ENCODE data around the gene PHF19. TPM values are rescaled to one million over a fixed set of nuclear protein-coding genes. Genes with fewer than 3 reads are reported as not detected.
A peak's percentile ranks its signal among the peaks of the same experiment; 100 is the strongest.

PHF19 gene
- total RNA-seq (100 to 1,000 TPM; 194 to 201 TPM), polyA plus RNA-seq (10 to 100 TPM; 15.4 to 17.8 TPM)

GRCh38 chr9:120876842-120877240 is at the start of gene PHF19:
Gene PHF19, minus strand, starts transcription at chr9:120877188. Its CDS starts 2,447 bp downstream, at chr9:120874741.
- POLR2A ChIA-PET (ENCODE audit: partially characterized antibody), result interaction anchor here (0.9 to 74.5 kb wide), 7 partner anchors 8 to 196 kb away, joined by 3 to 5577 read pairs (median 7); partner anchors contain the start of genes FBXW2, PSMD5 and TRAF1
- Histone ChIP-seq H3K4me3 (ENCODE audit: low read length in 2 of 2) (peak within 1 kb of the TSS; percentile 67 to 83), H3K27ac (ENCODE audit: low read depth, low read length) (peak within 1 kb of the TSS; percentile 78), H3K4me1 (ENCODE audit: insufficient read depth, low read length) (peaks cover 80% of the 10 kb centered on the region), H3K27me3 (ENCODE audit: insufficient read depth, low read length) (no peaks in the 10 kb centered on the region), H3K9me3 (ENCODE audit: control insufficient read depth in 1 of 2, low read length in 2 of 2) (no peaks in the 10 kb centered on the region), H3K36me3 (ENCODE audit: insufficient read depth, low read length) (peaks cover 21% of the 10 kb centered on the region)
- Mint-ChIP-seq H3K4me3 (peak within 1 kb of the TSS; percentile 88 to 99 (median 96)), H3K27ac (peak within 1 kb of the TSS; percentile 88 to 99 (median 97)), H3K27me3 (no peaks in the 10 kb centered on the region), H3K9me3 (no peaks in the 10 kb centered on the region), H3K36me3 (peaks cover 14 to 38% of the 10 kb centered on the region in 2 donors), H3K4me1 (peaks cover 64 to 85% (median 72%) of the 10 kb centered on the region in 4 donors)
- CTCF ChIA-PET (ENCODE audit: partially characterized antibody), result interaction anchor here (1.0 to 16.8 kb wide), 5 partner anchors 10 to 184 kb away, joined by 3 to 254 read pairs (median 4); no protein-coding TSS in a partner anchor
- peak in 2 of 5 donors; percentile 40 to 58 for DNase-seq
- intact Hi-C loops (cut with micrococcal nuclease), result loop anchor here (1.0 to 5.0 kb wide), 6 partner anchors 34 to 184 kb away; partner anchors contain the start of genes PSMD5 and TRAF1

GRCh38 chr9:120926397-120926928 is 49.5 kb upstream of the PHF19 start, which contains the start of gene TRAF1:
Gene TRAF1, minus strand, starts transcription at chr9:120926796. Its CDS starts 721 bp downstream, at chr9:120926075.
- H3K4me3 ChIP-seq (ENCODE audit: low read length in 2 of 2), result peak within 1 kb of the TSS; percentile 77 to 88
- no peaks in the 10 kb centered on the region for H3K36me3 ChIP-seq (ENCODE audit: insufficient read depth, low read length)
- H3K27ac ChIP-seq (ENCODE audit: low read depth, low read length), result peak within 1 kb of the TSS; percentile 99
- intact Hi-C loops (cut with micrococcal nuclease), result loop anchor here (1.0 to 2.0 kb wide), 4 partner anchors 10 to 50 kb away; no protein-coding TSS in a partner anchor
- no peaks in the 10 kb centered on the region for H3K9me3 Mint-ChIP-seq
- DNase-seq, result peak in 2 of 5 donors; percentile 52 to 78
- POLR2A ChIA-PET (ENCODE audit: partially characterized antibody), result interaction anchor here (1.4 to 74.5 kb wide), 4 partner anchors 13 to 133 kb away, joined by 6 to 5577 read pairs (median 2863); partner anchors contain the start of genes FBXW2, PHF19, PSMD5 and TRAF1
- no peaks in the 10 kb centered on the region for H3K27me3 ChIP-seq (ENCODE audit: insufficient read depth, low read length)
- CTCF ChIA-PET (ENCODE audit: partially characterized antibody), result interaction anchor here (0.7 to 2.8 kb wide), 14 partner anchors 10 to 80 kb away, joined by 3 to 17 read pairs (median 3); no protein-coding TSS in a partner anchor
- peak within 1 kb of the TSS; percentile 83 to 97 (median 95) for H3K4me3 Mint-ChIP-seq
- no peaks in the 10 kb centered on the region for H3K27me3 Mint-ChIP-seq
- H3K4me1 ChIP-seq (ENCODE audit: insufficient read depth, low read length), result peaks cover 84% of the 10 kb centered on the region
- H3K36me3 Mint-ChIP-seq, result peaks cover 33 to 54% of the 10 kb centered on the region in 2 donors
- peaks cover 52 to 92% (median 70%) of the 10 kb centered on the region in 4 donors for H3K4me1 Mint-ChIP-seq
- H3K9me3 ChIP-seq (ENCODE audit: control insufficient read depth in 1 of 2, low read length in 2 of 2), result no peaks in the 10 kb centered on the region
- peak within 1 kb of the TSS; percentile 91 to 99 (median 98) for H3K27ac Mint-ChIP-seq

GRCh38 chr9:120925535-120926396 is 48.8 kb upstream of the PHF19 start:
- Histone ChIP-seq H3K27ac (ENCODE audit: low read depth, low read length) (peak overlapping the region; percentile 99), H3K4me1 (ENCODE audit: insufficient read depth, low read length) (peaks cover 84% of the 10 kb centered on the region), H3K9me3 (ENCODE audit: control insufficient read depth in 1 of 2, low read length in 2 of 2) (no peaks in the 10 kb centered on the region), H3K4me3 (ENCODE audit: low read length in 2 of 2) (peak overlapping the region; percentile 77 to 88), H3K27me3 (ENCODE audit: insufficient read depth, low read length) (no peaks in the 10 kb centered on the region), H3K36me3 (ENCODE audit: insufficient read depth, low read length) (no peaks in the 10 kb centered on the region)
- DNase-seq, result peak; percentile 61 to 95 (median 63)
- Mint-ChIP-seq H3K27me3 (no peaks in the 10 kb centered on the region), H3K36me3 (peaks cover 37 to 61% of the 10 kb centered on the region in 2 donors), H3K4me3 (peak overlapping the region; percentile 83 to 97 (median 95)), H3K9me3 (no peaks in the 10 kb centered on the region), H3K4me1 (peaks cover 51 to 92% (median 70%) of the 10 kb centered on the region in 4 donors), H3K27ac (peak overlapping the region; percentile 91 to 99 (median 98))
- POLR2A ChIA-PET (ENCODE audit: partially characterized antibody), result interaction anchor here (12.7 to 74.5 kb wide), 3 partner anchors 12 to 80 kb away, joined by 149 to 5577 read pairs (median 5577); partner anchors contain the start of genes PHF19, PSMD5 and TRAF1
- intact Hi-C loops (cut with micrococcal nuclease), result loop anchor here (1.0 to 2.0 kb wide), 4 partner anchors 9 to 49 kb away; no protein-coding TSS in a partner anchor
- CTCF ChIA-PET (ENCODE audit: partially characterized antibody), result interaction anchor here (0.7 to 3.5 kb wide), 16 partner anchors 9 to 79 kb away, joined by 3 to 17 read pairs (median 4); no protein-coding TSS in a partner anchor

GRCh38 chr9:120924698-120925534 is 47.9 kb upstream of the PHF19 start:
- peak overlapping the region; percentile 91 to 99 (median 98) for H3K27ac Mint-ChIP-seq
- peaks cover 84% of the 10 kb centered on the region for H3K4me1 ChIP-seq (ENCODE audit: insufficient read depth, low read length)
- no peaks in the 10 kb centered on the region for H3K9me3 Mint-ChIP-seq
- H3K27ac ChIP-seq (ENCODE audit: low read depth, low read length), result peak overlapping the region; percentile 99
- H3K36me3 Mint-ChIP-seq, result peaks cover 43 to 68% of the 10 kb centered on the region in 2 donors
- POLR2A ChIA-PET (ENCODE audit: partially characterized antibody), result interaction anchor here (1.2 to 74.5 kb wide), 4 partner anchors 11 to 223 kb away, joined by 3 to 5577 read pairs (median 2863); partner anchors contain the start of genes PHF19, PSMD5 and TRAF1
- no peaks in the 10 kb centered on the region for H3K9me3 ChIP-seq (ENCODE audit: control insufficient read depth in 1 of 2, low read length in 2 of 2)
- intact Hi-C loops (cut with micrococcal nuclease), result no loop called here
- CTCF ChIA-PET (ENCODE audit: partially characterized antibody), result interaction anchor here (0.8 to 3.5 kb wide), 12 partner anchors 8 to 55 kb away, joined by 3 to 15 read pairs (median 5); no protein-coding TSS in a partner anchor
- H3K4me1 Mint-ChIP-seq, result peaks cover 56 to 95% (median 72%) of the 10 kb centered on the region in 4 donors
- DNase-seq, result peak in 1 of 5 donors; percentile 58
- H3K27me3 ChIP-seq (ENCODE audit: insufficient read depth, low read length), result no peaks in the 10 kb centered on the region
- no peaks in the 10 kb centered on the region for H3K27me3 Mint-ChIP-seq
- no peaks in the 10 kb centered on the region for H3K36me3 ChIP-seq (ENCODE audit: insufficient read depth, low read length)
- peak overlapping the region; percentile 77 to 88 for H3K4me3 ChIP-seq (ENCODE audit: low read length in 2 of 2)
- peak overlapping the region; percentile 83 to 97 (median 95) for H3K4me3 Mint-ChIP-seq

- DNase-seq, result no peak
- intact Hi-C loops (cut with micrococcal nuclease), result no loop called here
- Histone ChIP-seq H3K9me3 (ENCODE audit: control insufficient read depth in 1 of 2, low read length in 2 of 2) (no peaks in the 10 kb centered on the region), H3K4me1 (ENCODE audit: insufficient read depth, low read length) (peaks cover 86% of the 10 kb centered on the region), H3K36me3 (ENCODE audit: insufficient read depth, low read length) (peaks cover under 1% of the 10 kb centered on the region), H3K4me3 (ENCODE audit: low read length in 2 of 2) (peak overlapping the region; percentile 77 to 88), H3K27me3 (ENCODE audit: insufficient read depth, low read length) (no peaks in the 10 kb centered on the region), H3K27ac (ENCODE audit: low read depth, low read length) (peak overlapping the region; percentile 99)
- no peaks in the 10 kb centered on the region for H3K9me3 Mint-ChIP-seq
- H3K4me3 Mint-ChIP-seq, result peak overlapping the region; percentile 83 to 97 (median 95)
- POLR2A ChIA-PET (ENCODE audit: partially characterized antibody), result interaction anchor here (1.0 to 74.5 kb wide), 6 partner anchors 10 to 224 kb away, joined by 3 to 5577 read pairs (median 77); partner anchors contain the start of genes FBXW2, PHF19, PSMD5 and TRAF1
- H3K36me3 Mint-ChIP-seq, result peaks cover 51 to 80% of the 10 kb centered on the region in 2 donors
- CTCF ChIA-PET (ENCODE audit: partially characterized antibody), result interaction anchor here (0.9 to 3.5 kb wide), 11 partner anchors 8 to 58 kb away, joined by 3 to 17 read pairs (median 7); no protein-coding TSS in a partner anchor
- no peaks in the 10 kb centered on the region for H3K27me3 Mint-ChIP-seq
- H3K27ac Mint-ChIP-seq, result peak overlapping the region; percentile 91 to 99 (median 98)
- H3K4me1 Mint-ChIP-seq, result peaks cover 59 to 98% (median 77%) of the 10 kb centered on the region in 4 donors
Measured at GRCh38 chr9:120923620-120924328, 46.8 kb upstream of the PHF19 start.
